Activated CD4-positive, alpha-beta memory T cell treated with anti-CD3 and anti-CD28 coated beads, Interleukin-2, amount 10 ng/mL, durations not matched to agents 7 days and 5 days (primary cell): ENCODE data around the gene GLYATL1B. TPM values are rescaled to one million over a fixed set of nuclear protein-coding genes. Genes with fewer than 3 reads are reported as not detected.
"Not testable (repeated sequence)": the region's sequence is repeated elsewhere in the genome, so short reads cannot be mapped to it uniquely, and the experiment has no call there.

ENCODE experiments used
- CTCF ChIA-PET: fragments of 350-600 bp; sonication (Branson Sonifier 250); formaldehyde crosslinking; loops from one replicate; lab custom pipeline; 2021; ENCODE audit warnings: antibody characterized with exemption, inconsistent platforms; lab: Charles Lee
- POLR2A ChIA-PET: fragments of 350-600 bp; sonication (Branson Sonifier 250); formaldehyde crosslinking; loops from one replicate; lab custom pipeline; 2021; ENCODE audit warnings: antibody characterized with exemption; lab: Charles Lee
- DNase-seq: peaks from one replicate; pipeline ENCODE4 v3.0.0-alpha.2; 2020
- H3K27ac Mint-ChIP-seq: one replicate; pipeline ENCODE4 v1.8.0; 2021; ENCODE audit warnings: mild to moderate bottlenecking, mixed read lengths
- H3K27me3 Mint-ChIP-seq: one replicate; pipeline ENCODE4 v1.8.0; 2021; ENCODE audit warnings: mixed read lengths
- H3K36me3 Mint-ChIP-seq: one replicate; pipeline ENCODE4 v1.8.0; 2021; ENCODE audit warnings: low read depth, mixed read lengths
- H3K4me1 Mint-ChIP-seq: one replicate; pipeline ENCODE4 v1.8.0; 2021; ENCODE audit warnings: mixed read lengths
- H3K4me3 Mint-ChIP-seq: one replicate; pipeline ENCODE4 v1.8.0; 2021; ENCODE audit warnings: mild to moderate bottlenecking, mixed read lengths
- H3K9me3 Mint-ChIP-seq: one replicate; pipeline ENCODE4 v1.8.0; 2021; ENCODE audit warnings: mixed read lengths
- total RNA-seq, 2 experiments: library from RNA; stranded (reverse); gene quantifications; one replicate each; pipeline ENCODE4 v1.2.3, GENCODE V29; 2021

The GLYATL1B gene, protein sequence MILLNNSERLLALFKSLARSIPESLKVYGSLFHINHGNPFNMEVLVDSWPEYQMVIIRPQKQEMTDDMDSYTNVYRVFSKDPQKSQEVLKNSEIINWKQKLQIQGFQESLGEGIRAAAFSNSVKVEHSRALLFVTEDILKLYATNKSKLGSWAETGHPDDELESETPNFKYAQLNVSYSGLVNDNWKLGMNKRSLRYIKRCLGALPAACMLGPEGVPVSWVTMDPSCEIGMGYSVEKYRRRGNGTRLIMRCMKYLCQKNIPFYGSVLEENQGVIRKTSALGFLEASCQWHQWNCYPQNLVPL
- not detected for total RNA-seq

DNA sequence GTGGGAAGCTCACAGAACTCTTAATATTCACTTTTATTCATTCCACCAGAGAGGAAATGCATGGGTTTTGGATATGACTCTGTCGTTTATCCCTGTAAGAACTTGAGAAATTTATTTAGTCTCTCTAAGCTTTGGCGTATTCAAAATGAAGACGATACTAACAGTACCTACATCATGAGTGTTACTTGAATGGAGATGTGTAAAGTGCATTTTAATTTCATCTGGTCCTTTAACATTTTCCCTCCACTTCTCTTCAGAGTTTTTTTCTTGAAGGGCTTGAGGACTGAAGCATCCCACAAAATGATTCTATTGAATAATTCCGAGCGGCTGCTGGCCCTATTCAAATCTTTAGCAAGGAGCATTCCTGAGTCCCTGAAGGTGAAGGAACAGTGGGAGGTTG lies at the start of gene GLYATL1B:
TSS of gene GLYATL1B (plus strand) at position 301 of the 400 bp plus-strand sequence. CDS start at position 301, 0 bp downstream.
- peaks cover 26% of the 10 kb centered on the region for H3K27me3 Mint-ChIP-seq
- H3K4me3 Mint-ChIP-seq, POLR2A ChIA-PET, DNase-seq, H3K9me3 Mint-ChIP-seq, H3K36me3 Mint-ChIP-seq, H3K27ac Mint-ChIP-seq, H3K4me1 Mint-ChIP-seq: not testable (repeated sequence)
- CTCF ChIA-PET: interaction anchor here (1.6 kb wide), 1 partner anchor 72 kb away, joined by 3 read pairs; no protein-coding TSS in a partner anchor

DNA sequence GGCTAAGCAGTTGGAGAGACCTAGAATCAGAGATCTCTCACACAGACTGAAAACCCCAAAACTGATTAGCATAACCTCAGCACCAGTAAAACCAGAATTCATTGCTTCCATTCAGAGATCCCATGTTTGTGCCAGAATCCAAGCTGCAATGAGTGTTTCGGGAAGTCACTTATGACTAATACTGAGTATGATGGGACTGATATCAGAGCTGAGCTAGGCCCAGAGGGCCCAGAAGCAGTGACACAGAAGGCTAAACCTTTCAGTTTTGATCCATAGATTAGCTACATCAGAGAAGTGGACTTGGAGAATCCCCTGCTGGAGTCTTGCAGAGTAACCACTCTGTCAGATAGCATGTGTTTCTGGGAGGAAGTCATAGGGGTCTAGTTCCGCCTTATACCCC lies 49.6 kb upstream of the GLYATL1B start:
- DNase-seq, CTCF ChIA-PET: not testable (repeated sequence)
- peaks cover 40% of the 10 kb centered on the region for H3K27me3 Mint-ChIP-seq

DNA sequence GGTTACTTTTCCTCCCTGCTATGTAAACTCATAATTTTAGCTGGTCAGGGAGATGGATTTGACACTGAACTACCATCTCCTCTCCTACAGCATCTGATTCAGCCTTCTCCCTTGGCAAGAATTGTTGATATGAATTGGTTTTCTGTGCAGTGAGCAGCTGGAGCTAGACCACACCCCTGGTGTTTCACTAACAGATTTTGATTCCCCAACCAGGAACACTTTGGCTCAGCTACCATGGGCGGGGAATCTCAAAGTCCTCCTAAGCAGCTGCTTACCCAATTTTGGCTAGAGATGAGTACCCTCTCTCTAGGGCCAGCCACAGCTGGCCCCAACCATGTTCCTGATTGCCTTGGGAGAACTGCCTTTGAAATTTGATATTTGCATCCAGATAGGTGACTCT lies 48.7 kb upstream of the GLYATL1B start:
- DNase-seq, POLR2A ChIA-PET, H3K9me3 Mint-ChIP-seq, CTCF ChIA-PET, H3K36me3 Mint-ChIP-seq, H3K27ac Mint-ChIP-seq, H3K4me1 Mint-ChIP-seq, H3K4me3 Mint-ChIP-seq: not testable (repeated sequence)
- H3K27me3 Mint-ChIP-seq: peaks cover 32% of the 10 kb centered on the region

More for the DNA sequence above, 49.6 kb upstream of the GLYATL1B start:
- H3K27ac Mint-ChIP-seq, H3K9me3 Mint-ChIP-seq, POLR2A ChIA-PET, H3K36me3 Mint-ChIP-seq, H3K4me3 Mint-ChIP-seq, H3K4me1 Mint-ChIP-seq: not testable (repeated sequence)

DNA sequence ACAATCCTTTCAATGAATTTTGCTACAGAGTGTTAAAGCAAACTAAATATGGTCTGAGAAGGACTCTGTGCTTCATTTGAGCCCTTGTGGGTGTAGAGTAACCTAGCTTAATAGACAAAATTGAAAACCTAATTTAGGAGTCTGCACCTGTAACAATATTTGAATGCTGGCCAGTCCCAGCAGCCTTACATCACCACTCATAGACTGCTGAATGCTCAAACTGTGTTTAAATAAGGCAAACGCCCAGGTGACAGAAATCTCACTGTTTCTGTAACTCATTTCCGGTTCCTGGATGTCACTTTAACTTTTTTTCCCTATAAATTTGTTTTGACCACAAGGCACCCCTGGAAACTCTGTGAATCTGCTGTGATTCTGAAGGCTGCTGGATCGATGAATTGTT lies 45.5 kb upstream of the GLYATL1B start:
- Mint-ChIP-seq H3K27me3 (peaks cover 13% of the 10 kb centered on the region), H3K4me3 (no peak overlapping the region), H3K27ac (no peak overlapping the region), H3K4me1 (no peaks in the 10 kb centered on the region), H3K9me3 (no peaks in the 10 kb centered on the region), H3K36me3 (no peaks in the 10 kb centered on the region)
- ChIA-PET CTCF (no interaction called here), POLR2A (no interaction called here)
- DNase-seq: no peak

DNA sequence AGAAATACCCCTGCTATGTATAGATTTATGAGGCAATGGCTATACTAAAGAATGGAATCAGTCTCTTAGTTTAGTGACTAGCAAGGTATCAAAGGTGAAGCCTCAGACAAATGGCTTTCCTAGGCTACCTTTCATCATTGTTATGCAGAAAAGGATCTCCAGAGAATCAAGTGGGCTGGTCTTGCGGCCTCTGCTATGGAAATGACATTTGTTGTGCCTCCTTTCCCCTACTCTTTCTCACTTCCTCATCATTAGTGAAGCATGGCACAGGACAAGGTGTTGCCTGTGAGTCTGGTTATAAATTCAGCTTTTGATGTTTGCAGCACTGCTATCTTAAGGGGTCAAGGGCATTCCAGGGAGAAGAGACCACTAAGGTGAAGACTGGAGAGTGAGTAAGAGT lies 34.7 kb upstream of the GLYATL1B start:
- not testable (repeated sequence) for H3K9me3 Mint-ChIP-seq

DNA sequence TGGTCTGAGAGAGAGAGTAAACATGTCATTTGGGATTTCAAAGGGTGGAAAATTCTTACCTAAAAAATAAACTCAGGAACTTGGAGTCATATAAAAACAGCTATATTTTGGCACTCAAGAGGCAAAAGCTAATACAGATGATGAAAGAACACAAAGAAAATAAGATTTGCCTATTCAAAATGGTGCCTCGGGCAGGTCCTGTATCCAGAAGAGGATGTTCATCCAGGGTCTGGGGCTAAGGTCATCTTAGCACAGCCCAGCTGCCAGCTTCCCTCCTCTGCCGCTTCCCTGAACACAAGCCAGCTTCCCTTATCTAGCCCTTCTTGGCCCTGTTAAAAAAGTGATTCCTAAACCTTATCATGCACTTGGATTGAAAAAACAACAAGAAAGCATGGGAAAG lies 33.8 kb upstream of the GLYATL1B start:
- H3K4me3 Mint-ChIP-seq, DNase-seq, H3K27ac Mint-ChIP-seq, H3K9me3 Mint-ChIP-seq, H3K36me3 Mint-ChIP-seq, POLR2A ChIA-PET, H3K4me1 Mint-ChIP-seq: not testable (repeated sequence)
- CTCF ChIA-PET: interaction anchor here (2.7 to 3.8 kb wide), 2 partner anchors 84 to 106 kb away, joined by 20 to 27 read pairs; no protein-coding TSS in a partner anchor
- H3K27me3 Mint-ChIP-seq: peaks cover 37% of the 10 kb centered on the region

More for the DNA sequence above, 34.7 kb upstream of the GLYATL1B start:
- peaks cover 30% of the 10 kb centered on the region for H3K27me3 Mint-ChIP-seq
- POLR2A ChIA-PET, H3K36me3 Mint-ChIP-seq, DNase-seq, H3K4me3 Mint-ChIP-seq, H3K27ac Mint-ChIP-seq, CTCF ChIA-PET, H3K4me1 Mint-ChIP-seq: not testable (repeated sequence)

DNA sequence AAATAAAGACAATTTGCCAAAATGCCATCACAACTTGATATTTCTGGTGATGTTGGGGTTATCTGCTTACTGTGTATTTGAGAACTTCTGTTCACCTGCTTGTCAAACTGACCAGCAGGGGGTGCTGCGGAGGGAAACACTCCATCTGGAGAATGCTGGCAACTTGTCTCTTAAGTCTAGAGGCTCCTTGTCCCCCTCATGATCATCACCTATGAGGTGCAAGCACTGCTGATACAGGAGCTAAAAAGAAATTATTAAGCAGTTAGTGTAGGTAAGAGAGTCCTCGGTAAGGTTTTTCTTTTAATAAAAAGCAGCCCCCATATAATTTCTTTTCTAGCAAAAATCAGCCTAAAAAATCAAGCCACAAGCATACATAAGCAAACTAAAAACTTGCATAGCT lies 32.7 kb upstream of the GLYATL1B start:
- POLR2A ChIA-PET: no interaction called here
- Mint-ChIP-seq H3K27ac (no peak overlapping the region), H3K36me3 (no peaks in the 10 kb centered on the region), H3K4me1 (peaks cover 3% of the 10 kb centered on the region), H3K4me3 (no peak overlapping the region), H3K9me3 (no peaks in the 10 kb centered on the region), H3K27me3 (peaks cover 30% of the 10 kb centered on the region)
- CTCF ChIA-PET: interaction anchor here (0.7 to 3.8 kb wide), 6 partner anchors 10 to 141 kb away, joined by 3 to 27 read pairs (median 4); no protein-coding TSS in a partner anchor
- DNase-seq: peak; percentile 81

DNA sequence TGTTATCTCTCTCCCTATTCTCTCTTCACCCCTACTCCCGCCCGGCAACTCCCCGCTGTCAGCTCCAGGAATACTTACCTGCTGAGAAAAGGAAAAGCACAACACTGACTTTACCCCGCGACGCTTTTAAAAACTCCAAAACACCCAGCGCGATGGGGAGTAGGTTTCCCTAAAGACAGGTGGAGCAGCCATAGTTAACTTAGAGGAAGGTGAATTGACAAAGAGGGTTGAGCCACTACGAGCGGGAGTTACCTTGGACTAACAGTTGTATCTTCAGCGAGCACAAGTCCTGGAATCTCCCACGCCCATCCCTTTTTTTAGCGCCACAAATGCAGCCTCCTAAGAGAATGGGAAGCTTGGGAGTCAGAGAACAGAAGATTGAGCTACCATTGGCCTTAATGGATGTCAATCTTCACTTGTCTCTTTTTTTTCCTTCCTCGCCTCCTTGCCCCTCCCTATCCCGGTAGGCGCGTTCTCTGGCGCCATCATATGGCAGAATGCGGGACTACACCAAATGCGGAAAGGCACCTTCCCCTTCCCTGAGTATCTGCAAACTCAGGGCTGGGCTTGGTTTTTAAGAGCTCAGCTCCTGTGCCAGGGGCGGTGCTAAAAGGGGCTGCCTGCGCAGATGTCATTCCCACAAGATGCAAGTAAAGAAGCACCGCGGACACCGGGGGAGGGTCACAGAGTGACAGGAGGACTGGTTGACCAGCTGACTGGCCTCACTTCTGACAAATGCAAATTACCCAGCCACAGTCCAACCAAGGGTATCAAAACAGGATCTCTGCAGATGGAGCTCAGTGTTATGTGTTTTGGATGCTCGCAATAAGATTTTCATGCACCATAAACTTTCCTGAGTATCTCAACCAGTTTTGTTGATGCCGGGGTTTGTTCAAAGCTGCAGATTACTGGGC lies 27.7 kb upstream of the GLYATL1B start:
- peaks cover 31% of the 10 kb centered on the region for H3K27me3 Mint-ChIP-seq
- POLR2A ChIA-PET, H3K4me1 Mint-ChIP-seq, H3K9me3 Mint-ChIP-seq, H3K27ac Mint-ChIP-seq, H3K36me3 Mint-ChIP-seq: not testable (repeated sequence)
- CTCF ChIA-PET: interaction anchor here (0.6 to 2.6 kb wide), 17 partner anchors 9 to 128 kb away, joined by 3 to 16 read pairs (median 4); partner anchors contain the start of genes DTX4, FAM111A and FAM111B
- peak overlapping the region; percentile 57 for H3K4me3 Mint-ChIP-seq
- peak; percentile 85 for DNase-seq

DNA sequence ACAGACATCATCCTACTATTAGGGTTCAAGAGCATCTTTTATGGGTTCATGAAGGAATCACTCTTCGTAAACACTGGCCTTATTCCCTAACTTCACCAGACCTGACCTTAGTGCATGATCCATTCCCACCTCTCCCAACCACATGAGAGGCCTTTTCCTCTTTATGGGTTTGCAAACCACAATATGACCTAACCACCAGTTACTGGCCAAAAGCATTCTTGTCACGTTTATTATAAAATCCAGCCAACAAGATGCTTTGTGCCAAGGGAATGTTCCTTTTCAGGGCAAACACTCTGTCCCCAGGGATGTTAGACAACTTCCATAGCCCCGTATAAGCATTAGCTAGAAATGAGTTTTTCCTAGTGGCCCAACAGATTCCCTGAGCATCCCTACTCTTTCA lies 26.0 kb upstream of the GLYATL1B start:
- POLR2A ChIA-PET, H3K27ac Mint-ChIP-seq, H3K9me3 Mint-ChIP-seq, H3K4me1 Mint-ChIP-seq, DNase-seq, H3K4me3 Mint-ChIP-seq, H3K36me3 Mint-ChIP-seq, CTCF ChIA-PET: not testable (repeated sequence)
- peaks cover 41% of the 10 kb centered on the region for H3K27me3 Mint-ChIP-seq

DNA sequence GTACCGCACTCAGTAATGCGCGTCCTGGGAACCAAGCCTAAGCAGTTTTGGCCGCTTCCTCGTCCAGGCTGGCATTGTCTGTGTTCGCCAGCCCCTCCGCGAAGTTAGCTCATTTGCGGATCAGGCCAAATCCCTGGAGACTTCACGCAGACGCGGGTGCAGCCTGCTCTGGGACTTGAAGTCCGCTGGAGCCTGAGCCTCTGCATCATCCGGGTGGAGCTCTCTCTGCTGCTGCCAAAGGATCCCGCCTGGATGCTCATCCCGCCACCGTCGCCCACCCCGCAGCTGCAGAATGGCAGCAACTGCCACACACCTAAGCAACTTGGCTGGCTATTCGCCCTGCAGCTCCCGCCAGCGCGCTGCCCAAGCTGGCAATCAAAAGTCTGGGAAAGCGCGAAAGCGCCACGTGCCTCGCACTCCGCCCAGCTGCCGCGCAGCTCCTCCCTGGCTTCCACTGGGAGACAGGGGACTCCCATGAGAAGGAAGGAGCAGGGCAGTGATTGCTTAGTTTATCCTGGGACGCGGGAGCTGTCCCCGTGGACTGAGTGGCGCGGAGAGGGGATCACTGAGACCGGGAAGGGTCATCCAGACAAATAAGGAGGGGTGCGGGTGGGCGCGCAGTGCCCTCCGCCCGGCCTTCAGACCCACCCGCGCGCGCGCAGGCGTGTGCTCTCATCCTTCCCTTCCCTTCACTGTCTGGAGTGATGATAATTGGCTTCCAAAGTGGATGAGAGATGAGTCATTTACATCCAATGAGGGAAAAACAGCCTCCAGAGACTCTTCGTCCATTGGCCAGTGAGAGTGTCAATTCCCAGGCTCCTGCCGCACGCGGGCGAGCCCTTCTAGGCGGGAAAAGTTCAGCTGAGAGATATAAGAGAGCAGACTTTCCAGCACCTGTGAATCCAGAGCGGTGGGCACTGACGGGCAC lies 23.2 kb upstream of the GLYATL1B start:
- no peaks in the 10 kb centered on the region for H3K9me3 Mint-ChIP-seq
- no peak overlapping the region for H3K4me3 Mint-ChIP-seq
- CTCF ChIA-PET: interaction anchor here (1.1 to 1.2 kb wide), 2 partner anchors 9 to 73 kb away, joined by 3 read pairs; no protein-coding TSS in a partner anchor
- H3K36me3 Mint-ChIP-seq: no peaks in the 10 kb centered on the region
- no peak overlapping the region for H3K27ac Mint-ChIP-seq
- POLR2A ChIA-PET: no interaction called here
- peaks cover 43% of the 10 kb centered on the region for H3K27me3 Mint-ChIP-seq
- DNase-seq: no peak
- peaks cover 6% of the 10 kb centered on the region for H3K4me1 Mint-ChIP-seq

DNA sequence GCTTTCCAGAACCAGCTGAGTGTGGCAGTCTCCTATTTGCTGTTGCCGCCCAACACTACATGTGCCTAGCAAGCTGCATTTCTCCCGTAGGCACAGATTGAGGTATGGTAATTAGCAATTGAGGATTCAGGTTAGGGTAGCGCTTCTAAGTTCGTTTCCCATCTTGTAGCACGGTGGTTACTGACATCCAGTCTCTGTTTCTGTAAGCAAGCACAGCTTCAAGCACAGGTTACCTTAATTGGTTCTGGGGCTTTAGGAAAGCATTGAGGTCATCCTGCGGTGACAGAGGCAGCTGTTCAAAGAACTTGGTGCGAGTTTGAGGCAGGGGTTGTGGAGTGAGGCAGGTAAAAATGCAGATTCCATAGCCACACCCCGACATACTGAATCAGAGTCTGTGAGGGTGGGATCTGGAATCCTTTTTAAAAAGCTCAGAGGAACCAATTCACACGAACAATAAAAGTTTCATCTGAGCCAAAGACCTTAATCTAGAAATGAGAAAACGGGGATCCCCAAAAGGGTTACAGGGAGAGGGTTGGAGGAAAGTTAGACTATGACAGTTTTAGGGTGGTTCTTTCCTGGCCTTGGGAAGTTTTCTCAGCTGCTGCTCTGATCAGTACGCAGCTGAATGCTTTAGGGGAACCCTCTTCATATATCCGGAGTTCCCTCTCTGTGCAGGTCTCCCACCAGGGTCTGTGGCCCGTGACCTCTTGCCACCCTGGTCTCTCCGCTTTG lies 21.9 kb upstream of the GLYATL1B start:
- DNase-seq, H3K4me3 Mint-ChIP-seq, H3K36me3 Mint-ChIP-seq, H3K4me1 Mint-ChIP-seq, H3K9me3 Mint-ChIP-seq, POLR2A ChIA-PET, H3K27ac Mint-ChIP-seq: not testable (repeated sequence)
- CTCF ChIA-PET: interaction anchor here (1.1 to 1.2 kb wide), 2 partner anchors 11 to 72 kb away, joined by 3 read pairs; no protein-coding TSS in a partner anchor
- H3K27me3 Mint-ChIP-seq: peaks cover 49% of the 10 kb centered on the region

DNA sequence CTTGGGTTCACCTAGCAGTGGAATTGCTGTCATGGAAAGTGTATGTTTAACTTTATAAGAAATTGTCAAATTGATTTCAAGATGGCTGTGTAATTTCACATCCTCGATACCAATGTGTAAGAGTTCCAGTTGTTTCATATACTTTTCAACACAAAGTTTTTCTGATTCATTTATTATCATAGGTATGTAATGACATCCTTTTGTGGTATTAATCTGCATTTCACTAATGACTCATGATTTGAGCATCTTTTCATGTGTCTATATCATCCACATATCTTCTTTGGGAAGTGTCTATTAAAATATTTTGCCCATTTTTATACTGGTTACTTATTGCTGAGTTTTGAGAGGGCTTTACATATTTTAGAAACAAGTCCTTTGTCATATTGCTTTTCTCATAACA lies 17.0 kb upstream of the GLYATL1B start:
- POLR2A ChIA-PET: no interaction called here
- no peak for DNase-seq
- Mint-ChIP-seq H3K4me3 (no peak overlapping the region), H3K9me3 (no peaks in the 10 kb centered on the region), H3K27ac (no peak overlapping the region), H3K36me3 (no peaks in the 10 kb centered on the region), H3K27me3 (peaks cover 53% of the 10 kb centered on the region), H3K4me1 (no peaks in the 10 kb centered on the region)
- CTCF ChIA-PET: no interaction called here
